HG02981 (cell line): ENCODE data around the gene TFDP3.

Source experiments
- ATAC-seq: cut with Tn5 transposase; IDR thresholded peaks from one replicate; pipeline ENCODE4 v1.9.1; 2021; ENCODE audit warnings: mild to moderate bottlenecking, moderate library complexity; ENCODE audit not compliant: unreplicated experiment

TFDP3 gene

GRCh38 chrX:133218329-133218728 is at the start of gene TFDP3:
TFDP3 (minus strand) TSS chrX:133218354; CDS start chrX:133218259, 95 bp downstream.
- no peak for ATAC-seq

DNA sequence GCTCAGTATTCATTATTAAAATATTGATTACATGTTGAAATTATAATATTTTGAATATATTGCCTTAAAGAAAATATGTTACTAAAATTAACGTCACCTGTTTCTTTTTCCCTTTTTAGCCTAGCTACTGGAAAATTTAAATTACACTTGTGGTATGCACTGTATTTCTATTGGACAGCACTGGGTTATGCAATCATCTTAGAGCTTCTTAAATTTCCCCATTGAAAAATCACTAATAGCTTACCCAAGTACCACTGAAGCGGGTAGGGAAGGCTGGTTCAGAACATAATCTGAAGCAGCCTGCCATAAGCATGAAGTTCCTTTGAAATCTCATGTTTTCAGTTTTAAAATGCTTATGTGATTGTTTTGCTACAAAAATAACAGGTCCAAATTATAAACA is 49.5 kb upstream of the TFDP3 start:
- ATAC-seq: no peak

GRCh38 chrX:133265331-133265730 is 47.2 kb upstream of the TFDP3 start:
- ATAC-seq: no peak

- ATAC-seq: no peak
These were observed 40.3 kb upstream of the TFDP3 start for GRCh38 chrX:133258481-133258880.

DNA sequence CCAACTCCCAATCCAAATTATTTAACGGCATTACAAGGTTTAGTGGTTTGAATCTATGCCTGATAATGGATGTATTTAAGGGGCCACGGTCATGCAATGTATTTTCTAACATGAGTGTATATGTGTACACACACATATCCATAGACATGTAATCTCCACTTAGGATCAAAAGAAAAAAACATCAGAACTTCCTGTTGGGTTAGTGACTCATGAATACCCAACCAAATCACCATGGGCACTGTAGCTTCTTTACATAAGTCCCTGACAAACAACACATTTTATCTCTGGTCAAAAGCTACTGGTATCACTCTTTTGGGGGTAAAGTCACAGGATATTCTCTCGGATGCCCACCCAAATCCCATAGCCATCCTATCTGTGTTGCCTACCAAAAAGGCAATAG is 36.5 kb upstream of the TFDP3 start:
- ATAC-seq: no peak

DNA sequence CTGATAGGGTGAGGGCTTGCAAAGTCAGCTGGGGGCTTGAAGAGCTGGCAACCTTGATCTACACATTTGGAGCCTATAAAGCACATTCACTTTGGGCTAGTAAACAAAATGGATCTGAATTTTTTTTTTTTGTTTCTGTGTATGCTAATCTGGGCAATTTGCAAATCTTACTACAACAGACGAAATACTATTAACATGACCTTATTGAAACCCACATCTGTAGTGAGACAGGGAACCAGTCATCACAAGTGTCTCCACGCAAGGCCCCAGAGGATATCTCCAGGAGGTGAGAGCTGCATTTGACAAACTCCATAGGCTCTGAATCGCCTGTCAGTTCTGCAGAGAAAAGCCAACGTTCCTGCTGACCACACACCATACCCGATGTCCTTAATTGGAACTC is 33.0 kb upstream of the TFDP3 start:
- ATAC-seq: no peak

- no peak for ATAC-seq
These were observed 32.3 kb upstream of the TFDP3 start for GRCh38 chrX:133250184-133251100.

- ATAC-seq: no peak
These were observed 31.3 kb upstream of the TFDP3 start for GRCh38 chrX:133249266-133250058.

GRCh38 chrX:133248177-133248576 is 30.0 kb upstream of the TFDP3 start:
- no peak for ATAC-seq

- no peak for ATAC-seq
These were observed 28.8 kb upstream of the TFDP3 start for GRCh38 chrX:133246921-133247320.

DNA sequence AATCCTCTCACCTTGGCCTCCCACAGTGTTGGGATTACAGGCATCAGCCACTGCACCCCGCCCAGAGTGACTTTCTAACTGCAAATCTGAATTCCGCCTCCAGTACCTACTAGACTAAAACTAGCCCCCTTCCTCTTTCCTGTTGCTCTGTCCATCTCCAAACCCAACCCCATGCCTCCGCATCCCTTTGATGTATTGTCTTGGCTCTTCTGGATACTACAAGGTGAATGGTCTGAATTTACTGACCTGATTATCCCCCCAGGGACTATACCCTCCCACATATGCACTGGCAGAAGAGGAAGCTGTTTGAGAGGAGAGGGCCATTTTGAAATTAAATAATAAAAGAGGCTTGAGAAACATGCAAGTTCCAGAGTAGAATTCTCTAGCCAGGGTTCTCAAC is 17.7 kb upstream of the TFDP3 start:
- ATAC-seq: no peak

DNA sequence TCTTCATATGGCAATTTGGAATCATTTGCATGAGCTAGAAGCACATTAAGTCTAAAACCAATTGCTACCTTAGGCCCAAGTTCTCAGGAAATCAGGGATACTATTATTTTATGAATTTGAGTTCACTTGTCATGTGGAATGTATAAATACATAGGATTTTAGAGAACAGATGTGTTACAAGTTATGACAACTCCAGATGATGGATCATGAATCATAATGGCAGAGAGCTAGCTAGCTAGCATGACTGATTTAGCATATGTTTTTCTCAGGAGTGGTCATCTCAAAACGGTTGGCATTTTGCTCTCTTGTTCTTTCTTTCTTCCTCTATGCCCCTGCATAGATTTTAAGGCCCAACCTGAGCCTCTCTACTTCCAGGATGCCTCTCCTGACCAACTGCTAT is 14.2 kb upstream of the TFDP3 start:
- no peak for ATAC-seq

DNA sequence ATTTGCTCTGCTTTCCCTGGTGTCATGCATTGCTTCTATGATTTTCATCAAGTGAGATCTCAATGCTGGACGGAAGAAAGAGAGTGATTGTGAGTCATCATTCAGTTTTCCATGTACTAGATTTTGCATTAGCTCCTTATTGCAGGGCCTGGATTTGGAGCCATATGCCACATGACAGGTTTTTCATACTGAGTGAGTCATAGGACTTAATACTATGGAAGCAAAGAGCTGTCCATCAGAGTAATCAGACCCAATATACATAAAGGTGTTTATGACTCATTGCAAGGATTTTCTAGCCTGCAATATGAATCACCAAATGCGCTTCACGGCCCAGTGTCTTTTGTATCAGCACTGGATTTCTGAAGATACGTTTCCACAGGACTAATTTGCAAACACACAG is 11.2 kb upstream of the TFDP3 start:
- no peak for ATAC-seq

GRCh38 chrX:133215747-133216146 is 2.4 kb downstream of the TFDP3 start:
- no peak for ATAC-seq

DNA sequence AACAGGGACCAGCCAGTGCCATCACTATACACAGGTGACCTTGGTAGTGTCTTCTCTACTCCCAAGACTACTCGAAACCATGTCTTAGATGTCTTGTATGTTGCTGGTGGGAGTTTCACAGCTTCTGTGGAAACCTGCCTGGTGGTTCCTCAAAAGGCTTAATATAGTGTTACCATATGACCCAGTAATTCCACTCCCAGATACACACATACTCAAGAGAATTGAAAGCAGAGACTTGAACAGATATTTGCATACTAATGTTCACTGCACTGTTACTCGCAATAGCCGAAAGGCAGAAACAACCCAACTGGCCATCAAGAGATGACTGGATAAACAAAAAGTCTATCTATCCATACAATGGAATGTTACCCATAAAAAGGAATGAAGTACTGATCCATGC is 3.1 kb downstream of the TFDP3 start:
- ATAC-seq: no peak

DNA sequence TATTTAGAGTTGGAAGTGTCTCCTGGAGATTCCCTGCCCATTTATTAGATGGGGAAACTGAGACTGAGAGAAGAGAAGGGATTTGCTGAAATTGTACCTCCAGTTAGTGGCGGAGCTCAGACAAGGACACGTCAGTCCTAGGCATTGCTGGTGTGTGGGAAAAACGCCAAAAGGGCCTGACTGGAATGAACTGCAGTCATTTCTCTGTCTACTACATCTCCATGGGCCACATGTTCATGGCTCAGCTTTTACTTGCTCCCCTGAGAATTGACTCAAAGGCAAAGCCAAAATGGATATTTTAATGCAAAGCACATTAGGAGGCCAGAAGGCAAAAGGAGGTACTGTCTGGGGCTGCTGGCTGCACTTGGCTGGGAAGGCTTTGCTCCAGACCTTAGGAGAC is 3.9 kb downstream of the TFDP3 start:
- no peak for ATAC-seq

DNA sequence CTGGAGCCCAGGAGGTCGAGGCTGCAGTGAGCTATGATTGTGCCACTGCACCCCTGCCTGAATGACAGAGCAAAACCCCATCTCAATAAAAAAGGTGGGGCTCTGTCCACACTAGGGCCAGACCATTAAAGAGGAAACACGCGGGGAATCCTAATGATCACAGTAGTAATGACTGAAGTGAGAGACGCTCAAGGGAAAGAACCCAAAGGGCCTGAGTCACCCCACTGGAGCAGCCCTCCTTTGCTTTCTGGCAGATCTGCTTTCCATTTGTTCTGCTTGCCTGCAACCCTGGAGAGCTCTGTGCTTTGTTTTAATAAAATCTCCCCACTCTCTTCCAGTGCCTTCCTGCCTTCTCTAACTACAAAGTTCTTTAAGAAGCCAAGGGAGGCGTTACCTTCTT is 5.0 kb downstream of the TFDP3 start:
- no peak for ATAC-seq

GRCh38 chrX:133207751-133208150 is 10.4 kb downstream of the TFDP3 start:
- ATAC-seq: no peak

DNA sequence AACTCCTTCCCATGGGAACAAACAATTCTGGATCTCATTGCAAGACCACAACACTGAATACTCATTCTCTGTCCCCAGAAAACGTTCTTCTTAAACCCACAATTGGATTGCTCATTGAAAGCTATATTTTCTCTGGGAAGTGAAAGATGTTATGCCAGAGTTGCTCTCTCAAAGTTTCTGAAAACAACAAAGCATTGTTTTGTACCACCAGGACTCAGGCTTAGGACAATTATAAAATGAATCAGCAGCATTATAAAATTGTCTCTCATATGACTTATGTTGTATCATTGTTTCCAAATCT is 26.5 kb downstream of the TFDP3 start:
- no peak for ATAC-seq

GRCh38 chrX:133190877-133191738 is 27.0 kb downstream of the TFDP3 start:
- no peak for ATAC-seq

GRCh38 chrX:133189195-133189594 is 29.0 kb downstream of the TFDP3 start:
- no peak for ATAC-seq
